HCT116 (cell line): ENCODE results near the gene PRKCA. TPM values are rescaled to one million over a fixed set of nuclear protein-coding genes. Genes with fewer than 3 reads are reported as not detected.

ENCODE experiments used
- ATAC-seq: fragments of 200-7000 bp; cut with Tn5 transposase; 2 replicates; pipeline ENCODE4 v1.9.1; 2020; ENCODE audit warnings: mild to moderate bottlenecking, moderate library complexity
- BruUV-seq: library from RNA; stranded (reverse); fragments of 400-500 nt; replicated peaks from 2 replicates; lab custom pipeline; 2021; lab: Mats Ljungman, UMichigan
- CTCF ChIA-PET: fragments of 300-600 bp; sonication (Branson Sonifier 250); formaldehyde crosslinking; loops from one replicate; lab custom pipeline; 2021; ENCODE audit warnings: antibody characterized with exemption; lab: Charles Lee
- POLR2A ChIA-PET: fragments of 300-600, 350-600 bp; sonication (Branson Sonifier 250); formaldehyde crosslinking; loops from one replicate; lab custom pipeline; 2021; ENCODE audit warnings: antibody characterized with exemption; lab: Charles Lee
- RAD21 ChIA-PET, 2 experiments: fragments of 300-600 bp; sonication (Branson Sonifier 250); formaldehyde crosslinking; loops; one replicate each; lab custom pipeline; 2023; ENCODE audit warnings: low total read pairs in 2 of 2; ENCODE audit not compliant: uncharacterized antibody in 2 of 2, unreplicated experiment in 2 of 2, low non-redundant PET in 1 of 2; lab: Charles Lee
- DNase-seq: peaks from one replicate; pipeline ENCODE4 v3.0.0-alpha.2; 2010; ENCODE audit warnings: low read depth, low spot score
- H2AFZ ChIP-seq: fragments of 200-600 bp; shearing (Covaris generic), sonication (generic); 2 replicates; pipeline ENCODE4 v1.6.1; 2017; ENCODE audit warnings: low read depth, mixed run types, mixed read lengths, antibody characterized with exemption, low read length; ENCODE audit not compliant: poor library complexity, severe bottlenecking
- H3K27ac ChIP-seq: 2 replicates; pipeline ENCODE4 v1.5.1; 2012; ENCODE audit warnings: low read depth, low read length
- H3K27me3 ChIP-seq: fragments of 200-600 bp; sonication (generic); 2 replicates; pipeline ENCODE4 v1.6.1; 2016; ENCODE audit warnings: mixed run types, low read length, mixed read lengths; ENCODE audit not compliant: insufficient read depth
- H3K36me3 ChIP-seq, 2 experiments: fragments of 200-500 bp in 1 of 2; fragments of 200-600 bp in 1 of 2; sonication (Bioruptor generic) in 1 of 2; sonication (generic) in 1 of 2; 2 replicates each; pipeline versions ENCODE4 v1.5.1 to v1.6.1; 2014 to 2016; ENCODE audit warnings: low read length in 2 of 2, inconsistent platforms in 1 of 2, mixed read lengths in 1 of 2, mixed run types in 1 of 2; ENCODE audit not compliant: insufficient read depth in 2 of 2, control insufficient read depth in 1 of 2
- H3K4me1 ChIP-seq, 2 experiments: fragments of 200-600 bp in 1 of 2; sonication (generic) in 1 of 2; 2 replicates each; pipeline versions ENCODE4 v1.5.1 to v1.6.1; 2012 to 2017; ENCODE audit warnings: low read length in 2 of 2, inconsistent platforms in 1 of 2, mild to moderate bottlenecking in 1 of 2, mixed read lengths in 1 of 2, mixed run types in 1 of 2, moderate library complexity in 1 of 2; ENCODE audit not compliant: insufficient read depth in 2 of 2, control insufficient read depth in 1 of 2
- H3K4me2 ChIP-seq: fragments of 200-600 bp; sonication (generic); 2 replicates; pipeline ENCODE4 v1.6.1; 2017; ENCODE audit warnings: mixed run types, low read length, mixed read lengths
- H3K4me3 ChIP-seq, 2 experiments: fragments of 200-600 bp in 1 of 2; sonication (generic) in 1 of 2; replicated peaks in 1 of 2; 2 replicates each; pipeline ENCODE4 v1.5.1; 2011 to 2016; ENCODE audit warnings: low read length in 2 of 2, control low read depth in 1 of 2, low read depth in 1 of 2, mild to moderate bottlenecking in 1 of 2, mixed read lengths in 1 of 2, mixed run types in 1 of 2
- H3K79me2 ChIP-seq: fragments of 200-600 bp; sonication (generic); 2 replicates; pipeline ENCODE4 v1.6.1; 2017; ENCODE audit warnings: mild to moderate bottlenecking, mixed run types, low read length, moderate library complexity, mixed read lengths; ENCODE audit not compliant: insufficient read depth
- H3K9ac ChIP-seq: fragments of 200-600 bp; sonication (generic); 2 replicates; pipeline ENCODE4 v1.6.1; 2016; ENCODE audit warnings: low read length, mixed read lengths
- H3K9me2 ChIP-seq: fragments of 200-600 bp; sonication (generic), shearing (Covaris generic); 2 replicates; pipeline ENCODE4 v1.6.1; 2017; ENCODE audit warnings: mixed run types, mild to moderate bottlenecking, moderate library complexity; ENCODE audit not compliant: insufficient read depth
- H3K9me3 ChIP-seq, 2 experiments: fragments of 200-500 bp in 1 of 2; fragments of 200-600 bp in 1 of 2; sonication (Bioruptor generic) in 1 of 2; sonication (generic) in 1 of 2; 2 replicates each; pipeline ENCODE4 v1.6.1; 2014 to 2017; ENCODE audit warnings: low read length in 2 of 2, mixed read lengths in 2 of 2, inconsistent platforms in 1 of 2, low read depth in 1 of 2, mild to moderate bottlenecking in 1 of 2, mixed run types in 1 of 2, moderate library complexity in 1 of 2; ENCODE audit not compliant: control insufficient read depth in 1 of 2, insufficient read depth in 1 of 2
- H4K20me1 ChIP-seq: fragments of 200-600 bp; sonication (generic), shearing (Covaris generic); 2 replicates; pipeline ENCODE4 v1.6.1; 2017; ENCODE audit warnings: mixed run types, mild to moderate bottlenecking, moderate library complexity; ENCODE audit not compliant: insufficient read depth
- CBX3 ChIP-seq: IDR thresholded peaks from 2 replicates; pipeline ENCODE4 v1.6.1; 2012; ENCODE audit warnings: low read depth
- CEBPB ChIP-seq: IDR thresholded peaks from 2 replicates; pipeline ENCODE4 v1.6.1; 2012; ENCODE audit warnings: low read depth
- POLR2A ChIP-seq: IDR thresholded peaks from 2 replicates; pipeline ENCODE4 v1.7.0; 2011; ENCODE audit warnings: borderline replicate concordance; ENCODE audit not compliant: insufficient read depth, insufficient read length; ENCODE audit errors: extremely low read depth
- POLR2AphosphoS5 ChIP-seq: IDR thresholded peaks from 2 replicates; pipeline ENCODE4 v1.6.1; 2011; ENCODE audit warnings: mild to moderate bottlenecking, low read depth, low read length, moderate library complexity
- RAD21 ChIP-seq: IDR thresholded peaks from 2 replicates; pipeline ENCODE4 v1.6.1; 2012; ENCODE audit warnings: low read depth, mild to moderate bottlenecking
- REST ChIP-seq: IDR thresholded peaks from 2 replicates; pipeline ENCODE4 v1.6.1; 2012; ENCODE audit warnings: low read depth
- SRF ChIP-seq: IDR thresholded peaks from 2 replicates; pipeline ENCODE4 v1.6.1; 2012; ENCODE audit warnings: low read depth
- TCF7L2 ChIP-seq: IDR thresholded peaks from 2 replicates; pipeline ENCODE4 v1.7.0; 2011; ENCODE audit warnings: borderline replicate concordance, inconsistent platforms; ENCODE audit not compliant: insufficient read depth, insufficient read length; ENCODE audit errors: extremely low read depth
- YY1 ChIP-seq: IDR thresholded peaks from 2 replicates; pipeline ENCODE4 v1.6.1; 2011; ENCODE audit warnings: low read length, low read depth, moderate library complexity, mild to moderate bottlenecking; ENCODE audit not compliant: insufficient replicate concordance; ENCODE audit errors: extremely low read depth
- ZFX ChIP-seq: fragments of 450-650 bp; IDR thresholded peaks from 2 replicates; pipeline ENCODE4 v1.6.1; 2017
- intact Hi-C: fragments of 100-400 bp; cut with micrococcal nuclease; formaldehyde crosslinking; loops from 2 replicates; pipeline ENCODE4 v1.10.0; 2022
- total RNA-seq: library from RNA; stranded (reverse); gene quantifications from one replicate; pipeline ENCODE4 v1.2.1, GENCODE V29; 2021; ENCODE audit not compliant: unreplicated experiment
- TF ChIP-seq, protein P1 (sequence below), 3 experiments: fragments of 200-600 bp in 1 of 3; sonication (generic) in 1 of 3; IDR thresholded peaks in 2 of 3; conservative IDR thresholded peaks in 1 of 3; 2 replicates each; pipeline ENCODE4 v1.5.1; 2012 to 2017; ENCODE audit warnings: low read depth in 2 of 3, low read length in 2 of 3, antibody characterized with exemption in 1 of 3, borderline replicate concordance in 1 of 3, control low read depth in 1 of 3, mild to moderate bottlenecking in 1 of 3, mixed read lengths in 1 of 3, mixed run types in 1 of 3, moderate library complexity in 1 of 3; ENCODE audit not compliant: insufficient read depth in 1 of 3

The PRKCA gene
- total RNA-seq, 1 experiment from 2014 or later, result 18.8 TPM

DNA sequence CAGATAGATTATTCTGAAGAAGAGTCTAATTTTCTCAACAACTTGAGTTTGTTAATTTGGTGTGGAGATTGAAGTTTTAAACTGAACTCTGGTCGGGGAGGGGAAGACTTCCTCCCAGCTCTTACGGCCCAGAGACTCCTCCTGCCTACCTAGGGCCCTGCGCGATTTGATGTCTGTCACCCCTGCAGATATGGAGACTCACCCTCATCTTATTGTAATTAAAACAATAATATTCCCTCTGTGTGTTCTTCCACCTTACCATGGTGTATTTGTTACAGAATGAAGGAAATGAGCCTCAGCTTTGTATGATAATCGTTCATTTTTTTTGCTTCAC, 348.1 kb downstream of the PRKCA start:
- CTCF ChIA-PET, result interaction anchor here (1.4 kb wide), 1 partner anchor 340 kb away, joined by 3 read pairs; no protein-coding TSS in a partner anchor
- RAD21 ChIA-PET, result no interaction called here
- H3K4me2 ChIP-seq, result no peak overlapping the region
- no peaks in the 10 kb centered on the region for H4K20me1 ChIP-seq
- POLR2A ChIA-PET, result no interaction called here
- no peak for ATAC-seq
- no peaks in the 10 kb centered on the region for H3K9me2 ChIP-seq
- H3K36me3 ChIP-seq, result no peaks in the 10 kb centered on the region
- TF ChIP-seq YY1 (no peak), CBX3 (no peak), RAD21 (no peak), POLR2A (no peak), REST (no peak), CEBPB (no peak), POLR2AphosphoS5 (no peak), ZFX (no peak), TCF7L2 (no peak), SRF (no peak)
- TF ChIP-seq, protein P1, sequence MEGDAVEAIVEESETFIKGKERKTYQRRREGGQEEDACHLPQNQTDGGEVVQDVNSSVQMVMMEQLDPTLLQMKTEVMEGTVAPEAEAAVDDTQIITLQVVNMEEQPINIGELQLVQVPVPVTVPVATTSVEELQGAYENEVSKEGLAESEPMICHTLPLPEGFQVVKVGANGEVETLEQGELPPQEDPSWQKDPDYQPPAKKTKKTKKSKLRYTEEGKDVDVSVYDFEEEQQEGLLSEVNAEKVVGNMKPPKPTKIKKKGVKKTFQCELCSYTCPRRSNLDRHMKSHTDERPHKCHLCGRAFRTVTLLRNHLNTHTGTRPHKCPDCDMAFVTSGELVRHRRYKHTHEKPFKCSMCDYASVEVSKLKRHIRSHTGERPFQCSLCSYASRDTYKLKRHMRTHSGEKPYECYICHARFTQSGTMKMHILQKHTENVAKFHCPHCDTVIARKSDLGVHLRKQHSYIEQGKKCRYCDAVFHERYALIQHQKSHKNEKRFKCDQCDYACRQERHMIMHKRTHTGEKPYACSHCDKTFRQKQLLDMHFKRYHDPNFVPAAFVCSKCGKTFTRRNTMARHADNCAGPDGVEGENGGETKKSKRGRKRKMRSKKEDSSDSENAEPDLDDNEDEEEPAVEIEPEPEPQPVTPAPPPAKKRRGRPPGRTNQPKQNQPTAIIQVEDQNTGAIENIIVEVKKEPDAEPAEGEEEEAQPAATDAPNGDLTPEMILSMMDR (IDR thresholded peaks at IDR 0.05 in 2 of 3, conservative IDR thresholded peaks at IDR 0.05 in 1 of 3; ENCODE audit: borderline replicate concordance in 1 of 3, insufficient read depth in 1 of 3, low read depth in 2 of 3, low read length in 2 of 3), result no peak
- no peak for DNase-seq
- no peak overlapping the region for H3K27ac ChIP-seq
- H3K9ac ChIP-seq, result no peak overlapping the region
- H3K9me3 ChIP-seq, result no peaks in the 10 kb centered on the region
- H3K79me2 ChIP-seq, result no peaks in the 10 kb centered on the region
- no TSS peak for BruUV-seq
- H3K27me3 ChIP-seq, result no peaks in the 10 kb centered on the region
- no peak overlapping the region for H3K4me3 ChIP-seq
- intact Hi-C loops, result no loop called here
- H3K4me1 ChIP-seq, result peaks cover 0 to 14% of the 10 kb centered on the region in 2 experiments; a peak in 3 of 4 replicates
- no peak overlapping the region for H2AFZ ChIP-seq
